Prostate gland (tissue), 2 donors: Measurements from ENCODE around the gene NFATC2IP.

ENCODE experiments used
- CTCF ChIP-seq, 4 experiments: fragments of 200-600 bp in 2 of 4; fragments of 450-650 bp in 2 of 4; sonication (generic) in 2 of 4; IDR thresholded peaks; 1 replicate in 3 of 4; 2 replicates in 1 of 4; pipeline ENCODE4 v1.5.1; 2016 to 2019; ENCODE audit warnings: antibody characterized with exemption in 4 of 4, mild to moderate bottlenecking in 2 of 4, moderate library complexity in 2 of 4
- POLR2A ChIP-seq: fragments of 450-650 bp; IDR thresholded peaks from one replicate; pipeline ENCODE4 v1.6.1; 2016; ENCODE audit warnings: antibody characterized with exemption, mild to moderate bottlenecking

GRCh38 chr16:28946681-28947080 lies 4.1 kb upstream of the NFATC2IP start:
- TF ChIP-seq POLR2A: no peak
- no peak for TF ChIP-seq CTCF (IDR thresholded peaks at IDR 0.05)
